SK-N-SH (cell line): ENCODE measurements around the gene ZNF19. TPM values are rescaled to one million over a fixed set of nuclear protein-coding genes. Genes with fewer than 3 reads are reported as not detected.

Source experiments
- CTCF ChIA-PET: fragments of 300-600, 350-600 bp; formaldehyde crosslinking; extraction: SDS; loops from one replicate; lab custom pipeline; 2021; lab: Yijun Ruan, JAX
- POLR2A ChIA-PET: fragments of 350-600 bp; sonication (Branson Sonifier 250); formaldehyde crosslinking; extraction: SDS; loops from one replicate; lab custom pipeline; 2020; ENCODE audit warnings: antibody characterized with exemption, inconsistent platforms; lab: Yijun Ruan, JAX
- DNase-seq: peaks from one replicate; pipeline ENCODE4 v3.0.0; 2012
- H2AFZ ChIP-seq: fragments of 200-600 bp; sonication (generic); 2 replicates; pipeline ENCODE4 v1.8.1; 2016; ENCODE audit warnings: antibody characterized with exemption, mild to moderate bottlenecking, low read depth
- H3F3A ChIP-seq: fragments of 200-600 bp; sonication (generic); replicated peaks from 2 replicates; pipeline ENCODE3; 2016; ENCODE audit warnings: antibody characterized with exemption, mild to moderate bottlenecking; ENCODE audit not compliant: insufficient read depth
- H3K27ac ChIP-seq, 2 experiments: fragments of 200-500 bp in 1 of 2; fragments of 200-600 bp in 1 of 2; sonication (Bioruptor generic) in 1 of 2; sonication (generic), shearing (Covaris generic) in 1 of 2; 2 replicates each; pipeline versions ENCODE4 v1.5.1 to v1.6.1; 2014 to 2016; ENCODE audit warnings: low read depth in 2 of 2, inconsistent platforms in 1 of 2, low read length in 1 of 2, mild to moderate bottlenecking in 1 of 2, mixed read lengths in 1 of 2
- H3K27me3 ChIP-seq: fragments of 200-600 bp; sonication (generic), shearing (Covaris generic); 2 replicates; pipeline ENCODE4 v1.6.1; 2016; ENCODE audit warnings: mixed run types; ENCODE audit not compliant: insufficient read depth
- H3K36me3 ChIP-seq, 2 experiments: fragments of 200-500 bp in 1 of 2; fragments of 200-600 bp in 1 of 2; sonication (Bioruptor generic) in 1 of 2; sonication (generic) in 1 of 2; replicated peaks in 1 of 2; 2 replicates each; pipeline versions ENCODE3 to v1.5.1; 2014 to 2016; ENCODE audit warnings: low read length in 1 of 2, mild to moderate bottlenecking in 1 of 2; ENCODE audit not compliant: insufficient read depth in 2 of 2, control insufficient read depth in 1 of 2
- H3K4me1 ChIP-seq, 2 experiments: fragments of 200-500 bp in 1 of 2; fragments of 200-600 bp in 1 of 2; sonication (Bioruptor generic) in 1 of 2; sonication (generic), shearing (Covaris generic) in 1 of 2; 2 replicates each; pipeline versions ENCODE4 v1.5.1 to v1.6.1; 2014 to 2016; ENCODE audit warnings: low read depth in 1 of 2, low read length in 1 of 2, mixed run types in 1 of 2; ENCODE audit not compliant: insufficient read depth in 2 of 2, control insufficient read depth in 1 of 2
- H3K4me2 ChIP-seq: fragments of 200-600 bp; sonication (generic), shearing (Covaris generic); 2 replicates; pipeline ENCODE4 v1.6.1; 2017; ENCODE audit warnings: mixed run types
- H3K4me3 ChIP-seq, 2 experiments: fragments of 200-500 bp in 1 of 2; fragments of 200-600 bp in 1 of 2; sonication (Bioruptor generic) in 1 of 2; sonication (generic), shearing (Covaris generic) in 1 of 2; 2 replicates each; pipeline versions ENCODE4 v1.5.1 to v1.8.1; 2014 to 2016; ENCODE audit warnings: low read depth in 2 of 2, inconsistent platforms in 1 of 2, low read length in 1 of 2, mild to moderate bottlenecking in 1 of 2, mixed read lengths in 1 of 2, moderate library complexity in 1 of 2
- H3K79me2 ChIP-seq: fragments of 200-600 bp; sonication (generic); 2 replicates; pipeline ENCODE4 v1.8.1; 2017; ENCODE audit warnings: mild to moderate bottlenecking; ENCODE audit not compliant: insufficient read depth
- H3K9ac ChIP-seq: fragments of 200-600 bp; sonication (generic); 2 replicates; pipeline ENCODE4 v1.6.1; 2017; ENCODE audit warnings: mixed run types
- H3K9me2 ChIP-seq: fragments of 200-600 bp; sonication (generic); 2 replicates; pipeline ENCODE4 v1.6.1; 2017; ENCODE audit warnings: mixed run types
- H3K9me3 ChIP-seq: fragments of 200-600 bp; sonication (generic); 2 replicates; pipeline ENCODE4 v1.6.1; 2017; ENCODE audit warnings: mixed run types, mild to moderate bottlenecking, moderate library complexity
- H4K20me1 ChIP-seq: fragments of 200-600 bp; sonication (generic); 2 replicates; pipeline ENCODE4 v1.6.1; 2017; ENCODE audit warnings: mild to moderate bottlenecking, mixed run types; ENCODE audit not compliant: insufficient read depth
- EZH2phosphoT487 ChIP-seq: fragments of 200-600 bp; sonication (generic); IDR thresholded peaks from 2 replicates; pipeline ENCODE4 v1.6.1; 2017; ENCODE audit warnings: low read depth, mixed run types, mild to moderate bottlenecking, antibody characterized with exemption, moderate library complexity, borderline replicate concordance
- FOSL2 ChIP-seq: IDR thresholded peaks from 2 replicates; pipeline ENCODE4 v1.4.0; 2012; ENCODE audit warnings: low read depth, mild to moderate bottlenecking, moderate library complexity, borderline replicate concordance
- FOXJ3 ChIP-seq: sonication (generic); formaldehyde crosslinking; IDR thresholded peaks from 2 replicates; pipeline ENCODE4 v1.5.1; 2020; ENCODE audit warnings: mild to moderate bottlenecking, missing genetic modification reagents
- FOXM1 ChIP-seq: IDR thresholded peaks from 2 replicates; pipeline ENCODE4 v1.4.0; 2012; ENCODE audit warnings: low read depth, mild to moderate bottlenecking
- GABPA ChIP-seq: IDR thresholded peaks from 2 replicates; pipeline ENCODE4 v1.4.0; 2012; ENCODE audit warnings: low read depth, mild to moderate bottlenecking
- MXI1 ChIP-seq: IDR thresholded peaks from 2 replicates; pipeline ENCODE4 v1.6.1; 2012; ENCODE audit warnings: mild to moderate bottlenecking, low read depth, low read length, improper control_type of control experiment
- NRF1 ChIP-seq: IDR thresholded peaks from 2 replicates; pipeline ENCODE4 v1.6.1; 2012; ENCODE audit warnings: low read depth, mild to moderate bottlenecking, low read length
- RCOR1 ChIP-seq: fragments of 150-350 bp; IDR thresholded peaks from 2 replicates; pipeline ENCODE4 v1.6.1; 2017; ENCODE audit warnings: antibody characterized with exemption, low read length
- RFX5 ChIP-seq: IDR thresholded peaks from 2 replicates; pipeline ENCODE4 v1.6.1; 2012; ENCODE audit warnings: mild to moderate bottlenecking, improper control_type of control experiment, low read length
- SMC3 ChIP-seq: IDR thresholded peaks from 2 replicates; pipeline ENCODE4 v1.6.1; 2012; ENCODE audit warnings: low read depth, low read length, improper control_type of control experiment
- WGBS: methylation state at CpG from one replicate; pipeline ENCODE4 v1.1.6; 2017; ENCODE audit warnings: low lambda C conversion rate; 5-methylcytosine and 5-hydroxymethylcytosine counted together
- polyA plus RNA-seq, 3 experiments: library from polyadenylated mRNA; depleted of rRNA; stranded (reverse); fragments of >200 nt; gene quantifications; 2 replicates each; pipeline ENCODE4 v1.2.3, GENCODE V29; 2012
- TF ChIP-seq, protein P1 (sequence below): fragments of 150-350 bp; IDR thresholded peaks from 2 replicates; pipeline ENCODE4 v1.6.1; 2017; ENCODE audit warnings: antibody characterized with exemption, low read length, low read depth, borderline replicate concordance
- TF ChIP-seq, protein P2 (sequence below): IDR thresholded peaks from 2 replicates; pipeline ENCODE4; 2012
- TF ChIP-seq, protein P3 (sequence below): fragments of 150-350 bp; IDR thresholded peaks from 2 replicates; pipeline ENCODE4 v1.6.1; 2016; ENCODE audit warnings: mild to moderate bottlenecking, low read depth, low read length
- TF ChIP-seq, protein P4 (sequence below): IDR thresholded peaks from 2 replicates; pipeline ENCODE4 v1.4.0; 2012; ENCODE audit warnings: low read depth, borderline replicate concordance
- TF ChIP-seq, protein P5 (sequence below): IDR thresholded peaks from 2 replicates; pipeline ENCODE4 v1.4.0; 2012; ENCODE audit warnings: low read depth

The ZNF19 gene
- polyA plus RNA-seq, 1 of the 3 experiments (the other 2 are of a cell fraction): 1.4 TPM

DNA sequence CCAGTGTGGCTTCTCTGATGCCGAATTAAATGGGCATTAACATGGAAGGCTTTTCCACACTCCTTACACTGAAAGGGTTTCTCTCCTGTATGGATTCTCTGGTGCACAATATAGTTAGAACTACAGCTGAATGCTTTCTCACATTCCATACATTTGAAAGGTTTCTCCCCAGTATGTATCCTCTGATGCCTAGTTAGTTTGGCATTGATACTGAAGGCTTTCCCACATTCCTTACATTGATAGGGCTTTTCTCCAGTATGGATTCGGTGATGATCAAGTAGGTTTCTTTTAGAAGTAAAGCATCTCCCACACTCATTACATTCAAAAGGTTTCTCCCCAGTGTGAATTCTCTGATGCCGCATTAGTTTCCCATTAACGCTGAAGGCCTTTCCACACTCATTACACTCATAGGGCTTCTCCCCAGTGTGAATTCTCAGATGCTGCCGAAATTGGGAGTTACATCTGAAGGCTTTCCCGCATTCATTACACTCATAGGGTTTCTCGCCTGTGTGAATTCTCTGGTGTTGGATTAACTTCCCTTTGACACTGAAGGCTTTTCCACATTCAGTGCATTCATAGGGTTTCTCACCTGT, 40.8 kb downstream of the ZNF19 start:
- Histone ChIP-seq H3F3A (peaks cover 7% of the 10 kb centered on the region), H3K9me3 (peaks cover 42% of the 10 kb centered on the region; the same call in 1 of the 2 replicates), H3K27ac (no peak overlapping the region), H3K27me3 (no peaks in the 10 kb centered on the region), H3K4me1 (no peaks in the 10 kb centered on the region), H3K4me3 (peak overlapping the region in 1 of 2 experiments; percentile 17; a peak in 1 of 4 replicates), H3K9me2 (no peaks in the 10 kb centered on the region), H2AFZ (no peak overlapping the region), H3K9ac (no peak overlapping the region), H3K79me2 (no peaks in the 10 kb centered on the region), H4K20me1 (no peaks in the 10 kb centered on the region), H3K4me2 (no peak overlapping the region), H3K36me3 (peaks cover 52 to 69% of the 10 kb centered on the region in 2 experiments)
- ChIA-PET POLR2A (no interaction called here), CTCF (interaction anchor here (1.1 kb wide), 1 partner anchor 72 kb away, joined by 3 read pairs; no protein-coding TSS in a partner anchor)
- TF ChIP-seq GABPA (no peak), SMC3 (no peak), RCOR1 (no peak)
- WGBS: 92% methylated on average over 7 of the region's 7 CpGs
- no peak for DNase-seq

DNA sequence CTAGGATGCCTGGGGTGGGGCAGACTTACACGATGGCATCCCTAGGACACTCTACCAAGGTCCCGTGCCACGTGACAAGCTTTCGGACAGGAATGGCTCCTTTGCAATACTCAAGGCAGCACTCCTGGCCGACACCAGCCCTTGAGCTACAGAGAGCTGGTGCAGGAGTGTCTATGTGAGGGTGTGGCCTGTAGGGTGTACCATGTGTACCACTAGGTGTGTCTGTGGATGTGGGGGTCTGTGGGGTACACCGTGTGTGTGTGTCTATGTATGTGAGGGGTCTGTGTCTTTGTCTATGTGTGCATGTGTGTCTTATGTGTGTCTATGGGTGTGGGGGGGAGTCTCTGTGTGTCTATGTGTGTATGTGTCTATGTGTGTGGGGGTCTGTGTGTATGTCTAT, 45.4 kb downstream of the ZNF19 start:
- WGBS: 20% methylated on average over 1 of the region's 6 CpGs
- no peak for DNase-seq
- Histone ChIP-seq H3K9me3 (peaks cover 22% of the 10 kb centered on the region; the same call in 1 of the 2 replicates), H3K4me3 (no peak overlapping the region), H2AFZ (no peak overlapping the region), H3K4me2 (no peak overlapping the region), H3K79me2 (no peaks in the 10 kb centered on the region), H3K4me1 (no peaks in the 10 kb centered on the region), H3K27ac (no peak overlapping the region), H3K9ac (no peak overlapping the region), H3K27me3 (peaks cover 5% of the 10 kb centered on the region; the same call in 1 of the 2 replicates), H3K9me2 (no peaks in the 10 kb centered on the region), H3K36me3 (peaks cover 8 to 22% of the 10 kb centered on the region in 2 experiments), H4K20me1 (no peaks in the 10 kb centered on the region), H3F3A (peaks cover 7% of the 10 kb centered on the region)
- CTCF ChIA-PET: no interaction called here
- POLR2A ChIA-PET: no interaction called here
- TF ChIP-seq FOXJ3 (CRISPR knock-in tag) (no peak), MXI1 (no peak), GABPA (no peak), FOSL2 (no peak), FOXM1 (no peak), EZH2phosphoT487 (no peak), NRF1 (no peak), RFX5 (no peak)
- TF ChIP-seq, protein P1, sequence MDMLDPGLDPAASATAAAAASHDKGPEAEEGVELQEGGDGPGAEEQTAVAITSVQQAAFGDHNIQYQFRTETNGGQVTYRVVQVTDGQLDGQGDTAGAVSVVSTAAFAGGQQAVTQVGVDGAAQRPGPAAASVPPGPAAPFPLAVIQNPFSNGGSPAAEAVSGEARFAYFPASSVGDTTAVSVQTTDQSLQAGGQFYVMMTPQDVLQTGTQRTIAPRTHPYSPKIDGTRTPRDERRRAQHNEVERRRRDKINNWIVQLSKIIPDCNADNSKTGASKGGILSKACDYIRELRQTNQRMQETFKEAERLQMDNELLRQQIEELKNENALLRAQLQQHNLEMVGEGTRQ: no peak
- TF ChIP-seq, protein P2, sequence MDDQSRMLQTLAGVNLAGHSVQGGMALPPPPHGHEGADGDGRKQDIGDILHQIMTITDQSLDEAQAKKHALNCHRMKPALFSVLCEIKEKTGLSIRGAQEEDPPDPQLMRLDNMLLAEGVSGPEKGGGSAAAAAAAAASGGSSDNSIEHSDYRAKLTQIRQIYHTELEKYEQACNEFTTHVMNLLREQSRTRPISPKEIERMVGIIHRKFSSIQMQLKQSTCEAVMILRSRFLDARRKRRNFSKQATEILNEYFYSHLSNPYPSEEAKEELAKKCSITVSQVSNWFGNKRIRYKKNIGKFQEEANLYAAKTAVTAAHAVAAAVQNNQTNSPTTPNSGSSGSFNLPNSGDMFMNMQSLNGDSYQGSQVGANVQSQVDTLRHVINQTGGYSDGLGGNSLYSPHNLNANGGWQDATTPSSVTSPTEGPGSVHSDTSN: no peak
- TF ChIP-seq, protein P3, sequence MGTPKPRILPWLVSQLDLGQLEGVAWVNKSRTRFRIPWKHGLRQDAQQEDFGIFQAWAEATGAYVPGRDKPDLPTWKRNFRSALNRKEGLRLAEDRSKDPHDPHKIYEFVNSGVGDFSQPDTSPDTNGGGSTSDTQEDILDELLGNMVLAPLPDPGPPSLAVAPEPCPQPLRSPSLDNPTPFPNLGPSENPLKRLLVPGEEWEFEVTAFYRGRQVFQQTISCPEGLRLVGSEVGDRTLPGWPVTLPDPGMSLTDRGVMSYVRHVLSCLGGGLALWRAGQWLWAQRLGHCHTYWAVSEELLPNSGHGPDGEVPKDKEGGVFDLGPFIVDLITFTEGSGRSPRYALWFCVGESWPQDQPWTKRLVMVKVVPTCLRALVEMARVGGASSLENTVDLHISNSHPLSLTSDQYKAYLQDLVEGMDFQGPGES: no peak
- TF ChIP-seq, protein P4, sequence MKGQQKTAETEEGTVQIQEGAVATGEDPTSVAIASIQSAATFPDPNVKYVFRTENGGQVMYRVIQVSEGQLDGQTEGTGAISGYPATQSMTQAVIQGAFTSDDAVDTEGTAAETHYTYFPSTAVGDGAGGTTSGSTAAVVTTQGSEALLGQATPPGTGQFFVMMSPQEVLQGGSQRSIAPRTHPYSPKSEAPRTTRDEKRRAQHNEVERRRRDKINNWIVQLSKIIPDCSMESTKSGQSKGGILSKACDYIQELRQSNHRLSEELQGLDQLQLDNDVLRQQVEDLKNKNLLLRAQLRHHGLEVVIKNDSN: no peak
- TF ChIP-seq, protein P5, sequence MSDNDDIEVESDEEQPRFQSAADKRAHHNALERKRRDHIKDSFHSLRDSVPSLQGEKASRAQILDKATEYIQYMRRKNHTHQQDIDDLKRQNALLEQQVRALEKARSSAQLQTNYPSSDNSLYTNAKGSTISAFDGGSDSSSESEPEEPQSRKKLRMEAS: no peak
